Measurements from ENCODE around the gene RPS15.
A peak's percentile ranks its signal among the peaks of the same experiment; 100 is the strongest.

The RPS15 gene

GRCh38 chr19:1465191-1466016 lies 27.2 kb downstream of the RPS15 start:
- Histone ChIP-seq H3K4me3 (replicated peaks; ENCODE audit: low read depth, low read length) (no peak overlapping the region), H3K36me3 (ENCODE audit: control insufficient read depth, insufficient read depth, low read length) (no peaks in the 10 kb centered on the region), H3K27me3 (replicated peaks; ENCODE audit: control insufficient read depth, insufficient read depth, low read length) (no peaks in the 10 kb centered on the region; the same call in 1 of the 2 replicates)
- DNase-seq (ENCODE audit: extremely low read depth, insufficient read length), result no peak
- TF ChIP-seq CTCF (IDR thresholded peaks at IDR 0.05; ENCODE audit: insufficient read depth, low read length, poor library complexity, severe bottlenecking), result peak; percentile 38

- no peak for TF ChIP-seq CTCF (IDR thresholded peaks at IDR 0.05; ENCODE audit: insufficient read depth, low read length, poor library complexity, severe bottlenecking)
- Histone ChIP-seq H3K4me3 (replicated peaks; ENCODE audit: low read depth, low read length) (no peak overlapping the region), H3K36me3 (ENCODE audit: control insufficient read depth, insufficient read depth, low read length) (no peaks in the 10 kb centered on the region), H3K27me3 (replicated peaks; ENCODE audit: control insufficient read depth, insufficient read depth, low read length) (no peaks in the 10 kb centered on the region; the same call in 1 of the 2 replicates)
- peak; percentile 15 for DNase-seq (ENCODE audit: extremely low read depth, insufficient read length)
These were observed 27.8 kb downstream of the RPS15 start for GRCh38 chr19:1466018-1466460.

GRCh38 chr19:1466461-1467214 lies 28.4 kb downstream of the RPS15 start:
- DNase-seq (ENCODE audit: extremely low read depth, insufficient read length), result peak; percentile 21
- H3K36me3 ChIP-seq (ENCODE audit: control insufficient read depth, insufficient read depth, low read length), result no peaks in the 10 kb centered on the region
- no peak overlapping the region for H3K4me3 ChIP-seq (replicated peaks; ENCODE audit: low read depth, low read length)
- no peak for TF ChIP-seq CTCF (IDR thresholded peaks at IDR 0.05; ENCODE audit: insufficient read depth, low read length, poor library complexity, severe bottlenecking)
- no peaks in the 10 kb centered on the region; the same call in 1 of the 2 replicates for H3K27me3 ChIP-seq (replicated peaks; ENCODE audit: control insufficient read depth, insufficient read depth, low read length)

- no peak for TF ChIP-seq CTCF (IDR thresholded peaks at IDR 0.05; ENCODE audit: insufficient read depth, low read length, poor library complexity, severe bottlenecking)
- DNase-seq (ENCODE audit: extremely low read depth, insufficient read length), result no peak
- Histone ChIP-seq H3K36me3 (ENCODE audit: control insufficient read depth, insufficient read depth, low read length) (no peaks in the 10 kb centered on the region), H3K4me3 (replicated peaks; ENCODE audit: low read depth, low read length) (no peak overlapping the region), H3K27me3 (replicated peaks; ENCODE audit: control insufficient read depth, insufficient read depth, low read length) (no peaks in the 10 kb centered on the region; the same call in 1 of the 2 replicates)
These were observed 29.0 kb downstream of the RPS15 start for GRCh38 chr19:1467215-1467489.

GRCh38 chr19:1467490-1468273 lies 29.5 kb downstream of the RPS15 start:
- peak; percentile 16 for DNase-seq (ENCODE audit: extremely low read depth, insufficient read length)
- Histone ChIP-seq H3K27me3 (replicated peaks; ENCODE audit: control insufficient read depth, insufficient read depth, low read length) (no peaks in the 10 kb centered on the region; the same call in 1 of the 2 replicates), H3K4me3 (replicated peaks; ENCODE audit: low read depth, low read length) (no peak overlapping the region), H3K36me3 (ENCODE audit: control insufficient read depth, insufficient read depth, low read length) (no peaks in the 10 kb centered on the region)
- TF ChIP-seq CTCF (IDR thresholded peaks at IDR 0.05; ENCODE audit: insufficient read depth, low read length, poor library complexity, severe bottlenecking), result no peak

Data from GM06990 (cell line).